HG03108 (cell line): ENCODE measurements around the gene CTTN.
"Not testable (repeated sequence)": the region's sequence is repeated elsewhere in the genome, so short reads cannot be mapped to it uniquely, and the experiment has no call there.

Source experiments
- ATAC-seq: cut with Tn5 transposase; IDR thresholded peaks from one replicate; pipeline ENCODE4 v1.9.1; 2021; ENCODE audit warnings: moderate library complexity; ENCODE audit not compliant: unreplicated experiment

The CTTN gene

DNA sequence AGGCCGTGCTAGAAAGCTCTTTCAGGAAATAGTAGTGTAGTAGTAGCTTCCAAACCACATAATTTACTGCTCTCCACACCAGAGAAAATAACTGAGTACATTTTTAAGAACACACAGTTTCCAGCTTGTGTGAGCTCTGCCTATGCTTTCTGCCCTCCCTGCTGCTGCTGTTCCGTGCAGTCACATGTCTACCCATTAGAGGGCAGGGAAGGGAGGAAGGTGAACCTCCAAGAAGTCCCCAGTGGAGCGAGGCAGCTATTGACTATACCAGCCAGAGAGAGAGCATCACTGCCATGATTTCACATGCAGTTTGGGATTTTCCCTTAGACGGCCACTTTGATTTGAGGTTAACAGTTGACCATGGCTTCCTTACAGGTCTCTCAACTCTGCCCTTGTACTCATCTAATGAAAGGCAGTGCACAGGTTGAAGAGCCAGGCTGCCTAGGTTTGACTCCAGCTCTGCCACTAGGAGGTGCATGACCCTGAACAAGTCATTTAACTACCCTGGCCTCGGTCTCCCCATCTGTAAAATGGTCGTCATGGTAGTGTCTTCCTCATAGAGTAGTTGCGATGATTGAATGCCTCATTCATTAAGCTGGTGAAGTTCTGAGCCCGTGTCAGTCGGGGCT lies 19.7 kb upstream of the CTTN start:
- ATAC-seq = no peak

DNA sequence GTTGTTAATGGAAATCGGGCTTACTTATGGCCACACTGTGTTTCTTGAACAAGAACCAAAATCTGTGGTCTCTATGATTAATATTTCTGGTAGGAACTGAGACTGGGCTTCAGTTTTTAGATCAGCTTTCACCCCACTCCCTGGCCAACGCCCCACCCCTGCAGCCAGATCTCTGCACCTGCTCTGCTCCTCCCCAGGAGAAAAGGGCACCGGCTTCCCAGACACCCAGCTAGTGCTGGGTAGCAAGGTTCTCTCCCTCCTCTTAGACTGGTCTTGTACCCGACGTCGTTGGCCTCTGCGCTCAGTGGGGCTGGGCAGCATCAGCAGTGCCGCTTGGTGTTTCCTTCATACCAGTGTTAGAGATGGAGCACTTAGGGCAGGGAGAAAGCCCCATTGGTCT lies 17.0 kb upstream of the CTTN start:
- no peak for ATAC-seq

DNA sequence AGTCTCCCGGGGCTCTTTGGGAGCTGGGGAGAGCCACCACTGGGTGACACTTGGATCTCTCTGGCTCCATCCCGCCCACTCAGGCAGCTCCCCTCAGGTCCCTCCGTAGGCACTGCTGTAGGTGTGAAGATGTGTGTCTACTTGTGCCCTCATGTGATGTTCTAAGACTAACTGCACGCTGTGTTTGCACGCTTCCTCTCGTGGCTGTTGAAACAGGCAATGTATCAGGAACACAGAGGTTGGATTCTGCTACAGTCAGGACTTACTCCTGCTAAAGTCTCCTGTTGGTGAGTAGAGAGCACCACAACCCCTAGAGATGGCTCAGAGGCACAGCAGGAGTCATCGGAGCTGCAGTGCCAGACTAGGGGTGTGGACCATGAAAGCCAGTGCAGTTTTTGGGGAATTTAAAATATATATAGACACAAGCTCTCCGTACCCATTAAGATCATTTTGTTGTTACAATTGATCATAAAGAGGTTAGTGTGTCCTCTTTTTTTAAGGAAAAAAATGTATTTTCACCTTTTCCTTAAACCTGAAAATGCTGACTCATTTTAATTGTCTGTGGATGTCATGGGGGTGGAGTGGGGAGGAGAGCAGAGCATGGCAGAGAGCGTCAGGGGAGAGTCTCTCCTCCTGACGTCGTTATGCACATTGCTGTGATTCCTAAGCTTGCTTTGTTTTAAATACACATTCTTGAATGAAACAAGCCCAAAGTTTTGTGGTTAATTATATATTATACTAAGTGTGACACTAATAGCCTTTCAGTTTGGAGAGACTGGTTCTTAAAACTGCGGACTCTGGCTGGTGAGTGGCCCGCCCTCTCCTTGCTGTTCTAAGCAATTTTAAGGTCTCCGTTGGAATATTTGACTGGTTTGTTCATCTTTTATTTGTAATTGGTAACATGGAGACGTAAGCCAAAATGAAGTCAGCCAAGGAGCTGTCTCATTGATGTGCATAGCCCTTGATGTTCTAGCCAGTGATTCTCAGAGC lies 16.2 kb upstream of the CTTN start:
- no peak for ATAC-seq

DNA sequence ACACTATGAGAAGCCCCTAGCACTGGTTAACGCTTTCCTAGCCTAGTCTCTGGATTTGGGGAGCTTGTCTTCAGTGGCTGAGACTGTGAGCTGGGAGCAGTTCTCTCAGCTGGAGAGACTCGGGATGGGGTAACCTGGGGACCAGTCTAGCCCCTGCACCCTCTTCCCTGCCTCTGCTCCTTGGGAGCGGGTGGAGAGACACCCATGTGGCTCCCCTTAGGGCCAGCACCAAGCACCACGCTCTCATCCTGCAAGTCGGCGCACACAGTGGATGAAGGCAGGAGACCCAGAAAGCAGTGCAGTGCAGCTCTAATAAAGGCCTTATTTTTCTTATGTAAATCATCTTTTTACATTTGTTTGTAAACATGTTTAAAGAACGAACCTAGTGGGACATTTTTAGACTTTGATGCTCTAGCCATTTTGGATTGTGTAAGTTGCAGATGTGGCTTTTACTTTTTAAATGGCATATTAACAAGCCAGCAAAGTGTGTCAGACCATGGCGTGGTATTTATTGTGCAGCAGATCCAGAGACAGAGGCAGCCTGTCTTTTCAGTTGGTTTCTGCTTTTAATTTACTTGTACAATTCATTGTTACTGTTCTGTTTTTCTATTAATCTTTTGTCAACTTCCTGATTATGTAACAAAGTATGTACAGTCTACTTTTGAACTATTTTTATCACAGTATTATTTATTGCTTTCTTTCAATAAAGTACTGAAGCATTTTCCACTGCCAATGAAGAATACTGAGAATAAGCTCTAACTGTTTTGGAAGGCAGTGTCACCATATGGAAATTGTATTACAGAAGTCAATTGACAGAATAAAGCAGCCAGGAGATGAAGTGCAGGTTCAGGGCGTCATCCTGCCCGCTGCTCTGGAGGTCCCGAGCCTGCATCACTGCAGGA lies 14.4 kb upstream of the CTTN start:
- ATAC-seq = no peak

DNA sequence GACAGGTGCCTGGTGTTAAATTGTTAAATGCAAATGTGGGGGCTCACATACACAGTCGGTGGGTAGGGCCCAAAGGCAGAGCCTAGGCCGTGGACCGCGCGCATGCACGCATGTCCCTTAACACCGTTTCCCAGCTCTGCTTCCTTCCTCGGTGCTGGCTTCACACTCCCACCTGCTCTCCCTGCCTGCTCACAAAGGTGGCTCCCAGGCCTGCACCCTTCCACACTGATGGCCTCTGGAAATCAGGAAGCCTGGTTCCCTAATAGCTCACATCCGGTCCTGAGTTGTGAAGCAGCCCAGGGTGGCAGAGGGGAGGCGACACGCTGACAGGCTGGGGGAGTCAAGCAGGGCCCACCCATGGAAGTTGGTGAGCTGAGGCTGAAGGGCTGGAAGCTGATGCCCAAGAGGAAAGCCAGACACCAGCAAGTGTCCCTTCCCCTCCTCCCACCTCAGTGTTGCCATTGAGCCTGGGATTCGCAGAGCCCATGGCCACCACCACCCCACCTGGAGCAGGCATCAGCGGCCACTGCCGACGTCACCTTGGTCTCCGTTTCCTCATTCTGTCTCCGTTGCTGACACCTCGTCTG lies 13.7 kb upstream of the CTTN start:
- ATAC-seq = no peak

DNA sequence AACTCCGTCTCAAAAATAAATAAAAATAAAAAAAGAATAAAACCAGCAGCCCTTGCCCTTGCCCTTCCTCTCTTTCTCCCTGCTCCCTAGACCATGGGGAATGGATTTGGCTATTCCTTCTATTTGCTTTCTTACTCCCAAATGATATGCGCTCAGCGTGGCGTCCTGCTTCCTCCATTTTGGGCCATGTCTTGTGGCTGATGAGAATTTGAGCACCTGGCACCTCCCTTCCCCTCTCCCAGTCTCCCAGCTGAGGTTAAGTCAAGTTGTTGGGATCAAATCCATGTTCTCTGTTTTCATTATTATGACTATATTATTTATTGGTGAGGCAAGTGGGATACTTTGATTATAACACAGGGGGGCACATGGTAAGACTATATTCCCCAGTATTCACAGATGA lies 10.8 kb upstream of the CTTN start:
- no peak for ATAC-seq

DNA sequence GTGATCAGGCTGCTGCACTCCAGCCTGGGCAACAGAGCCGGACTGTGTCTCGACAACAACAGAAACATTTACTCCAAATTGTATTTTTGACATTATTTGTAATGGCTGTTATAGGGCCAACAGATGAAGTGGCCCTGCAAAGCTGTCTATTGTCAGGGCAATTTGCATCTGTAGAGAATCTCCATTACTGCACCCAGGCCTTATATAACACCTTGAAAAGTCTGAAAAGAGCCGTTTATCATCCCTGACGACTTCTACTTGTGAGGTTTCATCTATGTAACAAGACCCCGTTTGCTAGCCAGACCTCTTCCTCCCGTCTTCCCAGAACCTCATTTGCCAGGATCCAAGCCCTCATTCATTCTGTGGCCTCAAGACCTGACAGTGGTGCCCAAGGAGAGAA lies 9.1 kb upstream of the CTTN start:
- ATAC-seq = no peak

DNA sequence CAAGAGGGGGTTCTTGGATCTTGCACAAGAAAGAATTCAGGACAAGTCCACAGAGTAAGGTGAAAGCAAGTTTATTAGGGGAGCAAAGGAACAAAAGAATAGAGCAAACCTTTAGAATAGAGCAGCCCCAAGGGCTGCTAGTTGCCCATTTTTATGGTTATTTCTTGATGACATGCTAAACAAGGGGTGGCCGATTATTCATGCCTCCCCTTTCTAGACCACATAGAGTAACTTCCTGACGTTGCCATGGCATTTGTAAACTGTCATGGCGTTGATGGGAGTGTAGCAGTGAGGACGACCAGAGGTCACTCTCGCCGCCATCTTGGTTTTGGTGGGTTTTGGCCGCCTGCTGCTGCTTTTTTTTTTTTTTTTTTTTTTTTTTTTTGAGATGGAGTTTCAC lies 7.4 kb upstream of the CTTN start:
- not testable (repeated sequence) for ATAC-seq

DNA sequence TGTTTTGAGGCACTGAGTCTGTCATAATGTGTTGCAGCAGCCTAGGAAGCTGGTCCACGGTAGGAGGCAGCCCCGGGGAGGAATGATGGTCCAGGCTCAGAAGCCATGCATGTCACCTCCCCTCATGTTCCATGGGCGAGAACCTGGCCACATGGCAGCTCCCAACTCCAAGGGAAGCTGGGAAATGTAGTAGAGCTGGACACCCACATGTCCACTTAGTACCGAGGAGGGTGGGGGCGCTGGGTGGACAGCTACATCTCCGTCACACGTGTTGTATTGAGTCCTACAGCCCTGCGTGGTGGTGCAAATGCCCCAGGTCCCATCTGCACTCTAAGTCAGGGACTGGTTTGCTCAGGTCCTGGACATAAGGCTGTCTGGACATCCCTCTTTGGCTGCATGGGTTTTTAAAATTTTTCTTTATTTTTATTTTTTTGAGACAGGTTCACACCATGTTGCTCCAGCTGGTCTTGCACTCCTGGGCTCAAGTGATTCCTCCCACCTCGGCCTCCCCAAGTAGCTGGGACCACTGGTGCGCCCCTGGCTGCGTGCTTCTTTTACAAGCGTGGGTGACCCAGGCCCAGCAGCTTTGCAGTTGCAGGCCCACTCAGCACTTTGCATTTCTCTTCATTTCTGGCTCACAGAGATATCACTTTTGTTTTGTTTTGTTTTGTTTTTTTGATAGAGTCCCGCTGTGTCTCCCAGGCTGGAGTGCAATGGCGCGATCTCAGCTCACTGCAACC lies 3.9 kb upstream of the CTTN start:
- no peak for ATAC-seq

DNA sequence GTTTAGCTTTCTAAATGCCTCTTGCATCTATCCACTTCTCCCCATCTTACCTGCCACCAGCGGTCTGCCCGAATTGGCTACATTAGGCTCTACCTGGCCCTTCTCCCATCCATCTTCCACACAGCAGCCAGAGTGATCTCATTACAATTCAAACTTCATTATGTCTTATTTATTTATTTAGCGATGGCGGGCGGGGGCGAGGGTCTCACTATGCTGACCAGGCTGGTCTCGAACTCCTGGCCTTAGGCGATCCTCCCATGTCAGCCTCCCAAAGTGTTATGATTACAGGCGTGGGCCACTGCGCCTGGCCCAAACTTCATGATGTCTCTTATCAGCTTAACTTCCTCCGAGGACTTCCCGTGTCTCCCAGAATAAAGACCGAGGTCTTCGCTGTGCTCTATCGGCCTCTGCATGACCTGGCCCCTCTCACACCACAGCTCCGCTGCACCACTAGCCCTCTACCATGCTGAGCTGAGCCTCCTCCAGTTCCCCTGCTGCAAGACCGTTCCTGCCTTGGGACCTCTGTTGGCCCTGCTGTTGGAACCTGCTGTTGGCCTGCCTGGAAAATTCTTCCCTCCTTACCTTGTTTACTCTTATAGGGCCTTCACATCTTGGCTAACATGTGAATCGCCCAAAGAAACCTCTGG lies 870 bp upstream of the CTTN start:
- no peak for ATAC-seq

DNA sequence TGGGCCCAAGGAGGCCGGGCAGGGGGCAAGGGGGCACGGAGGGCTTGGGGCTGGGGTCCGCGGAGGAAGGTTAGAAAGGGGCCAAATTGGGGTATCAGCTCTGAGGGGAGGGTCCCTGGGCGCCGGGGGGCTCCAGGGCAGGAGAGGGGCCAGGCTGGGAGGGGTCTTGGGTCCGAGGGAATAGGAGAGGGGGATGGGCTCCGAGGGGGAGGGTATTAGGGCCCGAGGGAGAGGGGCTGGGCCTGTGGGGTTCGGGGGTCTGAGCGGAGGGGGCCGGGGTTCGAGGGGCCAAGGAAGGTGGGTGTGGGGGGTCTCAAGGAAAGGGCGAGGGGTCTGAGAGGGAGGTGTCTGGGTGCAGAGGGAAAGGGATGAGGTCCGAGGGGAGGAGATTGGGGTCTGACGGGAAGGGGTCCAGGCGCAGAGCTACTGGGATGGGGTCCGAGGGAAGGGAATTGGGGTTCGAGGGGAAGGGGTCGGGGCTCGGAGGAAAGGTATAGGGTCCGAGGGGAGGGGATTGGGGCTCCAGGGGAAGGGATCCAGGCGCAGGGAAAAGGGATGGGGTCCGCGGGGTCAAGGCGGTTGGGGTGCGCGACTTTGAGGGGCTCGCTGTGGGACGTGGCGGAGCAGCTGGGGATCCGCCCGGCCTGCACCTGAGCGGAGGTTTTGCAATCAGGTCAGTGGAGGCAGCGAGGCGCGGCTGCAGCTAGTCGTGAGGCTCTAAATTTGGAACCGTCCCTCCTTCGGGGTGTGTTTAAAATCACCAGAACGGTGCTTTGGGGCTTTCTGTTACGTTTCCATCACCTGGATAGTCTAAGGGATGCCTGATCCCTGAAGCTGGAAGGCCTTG lies 728 bp downstream of the CTTN start:
- ATAC-seq = no peak

DNA sequence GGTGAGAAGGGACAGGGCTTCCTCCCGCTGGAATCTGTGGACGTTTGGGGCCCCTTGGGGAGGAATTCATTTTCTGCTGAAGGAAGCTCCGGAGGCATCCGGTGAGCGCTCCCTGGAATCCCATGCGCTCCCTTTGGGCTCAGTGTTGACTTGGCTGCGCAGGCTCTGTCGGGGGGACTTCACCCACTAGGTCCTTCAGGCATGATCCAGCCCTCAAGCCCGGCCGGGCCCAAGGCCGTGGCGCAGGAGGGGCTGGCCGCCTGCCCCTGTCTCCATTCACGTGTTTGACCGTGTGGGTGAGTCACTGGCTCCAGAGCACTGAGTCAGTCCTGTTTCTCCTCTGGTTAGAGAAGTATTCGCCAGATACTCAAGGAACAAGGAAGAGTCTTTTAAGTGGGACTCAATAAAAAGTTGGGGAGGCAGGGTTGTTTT lies 1.4 kb downstream of the CTTN start:
- no peak for ATAC-seq

DNA sequence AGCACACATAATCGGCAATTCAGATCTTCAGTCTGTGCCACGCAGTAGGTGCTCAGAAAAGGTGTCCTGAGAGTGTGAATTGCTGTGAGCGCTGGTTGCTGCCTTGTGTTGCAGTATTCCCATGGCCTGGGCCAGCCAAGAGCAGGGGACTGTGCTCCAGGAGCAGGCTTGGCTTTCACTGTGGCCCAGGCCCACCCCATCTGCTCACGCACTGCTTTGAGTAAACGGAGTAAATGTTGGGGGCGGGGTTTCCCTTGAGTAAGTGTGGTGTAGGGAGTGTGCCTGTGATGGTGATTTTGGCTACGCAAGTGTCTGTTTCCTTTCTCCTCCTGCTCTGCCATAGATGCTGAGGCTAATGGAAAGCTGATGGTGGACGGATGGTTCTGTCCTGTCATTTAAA lies 2.3 kb downstream of the CTTN start:
- ATAC-seq = no peak

DNA sequence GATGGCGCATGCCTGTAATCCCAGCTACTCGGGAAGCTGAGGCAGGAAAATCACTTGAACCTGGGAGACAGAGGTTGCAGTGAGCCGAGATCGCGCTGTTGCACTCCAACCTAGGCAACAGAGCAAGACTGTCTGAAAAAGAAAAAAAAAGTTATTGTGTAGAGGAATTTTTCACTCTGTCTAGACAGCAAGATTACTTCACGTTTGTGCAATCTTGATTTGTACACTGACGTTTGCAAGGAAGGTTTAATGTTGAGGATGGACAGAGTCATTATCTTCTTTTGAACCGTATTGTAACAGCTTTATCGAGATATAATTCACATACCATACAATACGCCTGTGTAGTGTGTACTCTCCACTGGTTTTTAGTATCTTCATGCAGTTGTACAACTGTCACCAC lies 3.7 kb downstream of the CTTN start:
- ATAC-seq = no peak

DNA sequence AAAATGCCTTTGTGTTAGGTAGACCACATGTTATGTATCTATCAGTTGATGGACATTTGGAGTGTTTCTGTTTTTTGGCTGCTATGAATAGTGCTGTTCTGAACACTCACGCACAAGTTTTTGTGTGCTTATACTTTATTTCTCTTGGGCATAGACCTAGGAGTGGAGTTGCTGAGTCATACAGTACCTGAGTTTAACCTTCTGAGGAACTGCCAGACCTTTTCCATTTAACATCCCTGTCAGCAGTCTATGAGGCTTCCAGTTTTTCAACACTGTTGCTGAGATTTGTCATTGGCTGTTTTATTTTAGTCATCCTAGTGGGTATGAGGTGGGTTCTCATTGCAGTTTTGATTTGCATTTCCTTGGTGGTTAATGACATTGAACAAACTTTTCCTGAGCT lies 4.4 kb downstream of the CTTN start:
- ATAC-seq = no peak

DNA sequence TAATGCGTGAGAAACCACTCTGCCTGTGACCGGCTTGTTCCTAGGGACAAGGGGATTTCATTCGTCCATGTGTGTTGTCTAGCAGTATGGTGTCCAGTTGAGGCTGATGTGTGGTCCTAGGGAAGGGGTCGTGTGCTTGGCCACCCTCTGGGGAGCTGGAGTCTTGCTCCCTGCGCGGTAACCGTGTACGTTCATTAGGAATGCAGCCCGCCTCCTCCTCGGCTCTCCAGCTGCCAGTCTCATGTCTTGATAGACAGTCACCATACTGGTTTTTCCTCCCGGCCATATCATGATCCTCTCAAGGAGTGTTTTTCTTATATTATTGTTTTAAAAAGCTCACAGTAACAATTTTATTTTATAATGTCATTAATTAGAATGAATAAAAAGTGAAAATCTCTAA lies 5.9 kb downstream of the CTTN start:
- ATAC-seq = no peak

DNA sequence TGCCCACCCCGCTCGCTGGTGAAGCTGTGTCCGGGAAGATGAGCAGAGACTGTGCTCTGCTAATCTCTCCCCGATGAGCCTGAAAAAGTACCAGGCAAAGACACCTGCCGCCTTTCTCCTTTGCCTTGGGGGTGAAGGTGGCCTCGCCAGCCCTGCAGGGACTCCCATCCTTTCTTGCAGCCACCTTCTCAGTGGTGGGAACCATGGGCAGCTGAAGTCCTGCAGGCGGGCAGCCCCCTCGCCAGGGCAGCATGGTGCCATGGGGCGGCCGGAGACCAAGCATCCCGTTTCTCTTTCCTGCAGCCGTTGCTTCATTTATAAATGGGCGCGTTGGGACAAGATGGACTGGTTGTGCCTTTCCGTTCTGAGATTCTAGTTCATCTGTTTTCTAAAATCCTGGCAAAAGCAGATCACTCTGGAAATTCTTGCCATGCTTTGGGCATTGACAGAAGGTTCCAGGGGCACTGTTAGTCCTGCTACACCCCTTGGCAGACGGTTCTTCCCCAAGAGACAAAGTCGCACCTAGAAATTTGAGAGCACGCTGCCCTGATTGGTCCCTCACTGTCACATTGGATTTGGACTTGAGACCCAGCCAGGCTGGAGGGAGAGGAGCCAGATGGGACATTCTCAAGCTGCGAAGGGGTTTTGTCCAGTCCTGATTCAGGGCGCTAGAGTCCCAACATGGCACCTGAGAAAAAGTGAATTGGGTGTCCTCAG lies 7.5 kb downstream of the CTTN start:
- ATAC-seq = no peak

DNA sequence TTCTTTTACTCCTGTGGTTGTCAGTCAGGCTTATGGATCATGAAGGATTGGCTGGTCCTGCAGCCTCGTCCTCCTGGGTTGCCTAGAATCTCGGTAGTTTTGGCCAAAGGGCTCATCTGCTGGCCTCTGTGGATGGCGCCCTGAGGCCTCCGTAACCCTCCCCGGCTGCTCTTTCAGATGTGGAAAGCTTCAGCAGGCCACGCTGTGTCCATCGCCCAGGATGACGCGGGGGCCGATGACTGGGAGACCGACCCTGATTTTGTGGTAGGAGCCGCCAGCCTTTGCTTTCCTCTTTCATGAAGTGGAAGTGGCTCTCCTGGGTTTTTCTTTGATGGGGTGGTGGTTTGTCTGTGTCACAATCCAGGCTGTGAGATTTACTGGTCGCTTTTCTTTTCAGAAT lies 8.8 kb downstream of the CTTN start:
- ATAC-seq = no peak
